Large intestine (tissue), 3 donors: ENCODE measurements around the gene EML1. TPM values are rescaled to one million over a fixed set of nuclear protein-coding genes. Genes with fewer than 3 reads are reported as not detected.

Experiments used
- DNase-seq, 2 donors: peaks; one replicate each; pipeline versions ENCODE4 v3.0.0 to v3.0.0-alpha.2; 2013
- H3K27ac ChIP-seq: one replicate; pipeline ENCODE4 v1.5.1; 2013; ENCODE audit warnings: low read length
- H3K27me3 ChIP-seq: 2 replicates; pipeline ENCODE4 v1.6.1; 2013; ENCODE audit warnings: low read length; ENCODE audit not compliant: control insufficient read depth, insufficient read depth
- H3K36me3 ChIP-seq: 2 replicates; pipeline ENCODE4 v1.6.1; 2013; ENCODE audit warnings: low read length; ENCODE audit not compliant: control insufficient read depth, insufficient read depth
- H3K4me1 ChIP-seq: one replicate; pipeline ENCODE4 v1.6.1; 2013; ENCODE audit warnings: low read length; ENCODE audit not compliant: control insufficient read depth, insufficient read depth
- H3K4me3 ChIP-seq: one replicate; pipeline ENCODE4 v1.5.1; 2013; ENCODE audit warnings: low read length
- H3K9me3 ChIP-seq: one replicate; pipeline ENCODE4 v1.6.1; 2013; ENCODE audit warnings: mild to moderate bottlenecking, low read depth, low read length, moderate library complexity; ENCODE audit not compliant: control insufficient read depth
- WGBS: methylation state at CpG from one replicate; pipeline ENCODE4 v1.1.5; 2013; ENCODE audit warnings: low lambda C conversion rate; ENCODE audit not compliant: insufficient coverage; 5-methylcytosine and 5-hydroxymethylcytosine counted together
- polyA plus RNA-seq: library from polyadenylated mRNA; unstranded; fragments of 120-200 nt; gene quantifications from one replicate; pipeline ENCODE4 v1.2.1, GENCODE V29; 2013

The EML1 gene
- polyA plus RNA-seq, 1 donor = 22.0 TPM

DNA sequence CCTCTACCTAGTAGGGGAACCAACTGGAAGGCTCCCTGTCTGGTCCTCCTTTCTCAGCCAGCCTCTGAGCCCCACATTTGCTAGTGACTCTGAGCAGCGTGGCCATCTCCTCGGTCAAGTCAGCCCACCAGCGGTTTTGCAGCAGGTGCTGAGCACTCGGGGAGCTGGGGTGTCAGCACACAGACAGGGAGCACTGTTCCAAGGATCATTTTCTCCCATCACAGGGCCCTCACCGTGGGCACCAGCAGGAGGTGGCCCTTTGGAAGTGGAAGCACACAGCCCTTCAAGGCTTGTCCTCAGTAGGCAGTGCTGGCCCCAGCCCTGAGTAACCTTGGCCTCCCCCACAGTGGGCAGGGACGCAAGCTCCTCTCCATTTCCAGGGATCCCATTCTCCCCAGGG is 24.1 kb upstream of the EML1 start:
- peaks cover 8% of the 10 kb centered on the region for H3K4me1 ChIP-seq
- H3K27me3 ChIP-seq = no peaks in the 10 kb centered on the region
- H3K4me3 ChIP-seq = no peak overlapping the region
- no peak for DNase-seq
- H3K36me3 ChIP-seq = no peaks in the 10 kb centered on the region
- H3K9me3 ChIP-seq = no peaks in the 10 kb centered on the region
- no peak overlapping the region for H3K27ac ChIP-seq
- WGBS = no CpG with 5 or more reads among the region's 6 CpGs

DNA sequence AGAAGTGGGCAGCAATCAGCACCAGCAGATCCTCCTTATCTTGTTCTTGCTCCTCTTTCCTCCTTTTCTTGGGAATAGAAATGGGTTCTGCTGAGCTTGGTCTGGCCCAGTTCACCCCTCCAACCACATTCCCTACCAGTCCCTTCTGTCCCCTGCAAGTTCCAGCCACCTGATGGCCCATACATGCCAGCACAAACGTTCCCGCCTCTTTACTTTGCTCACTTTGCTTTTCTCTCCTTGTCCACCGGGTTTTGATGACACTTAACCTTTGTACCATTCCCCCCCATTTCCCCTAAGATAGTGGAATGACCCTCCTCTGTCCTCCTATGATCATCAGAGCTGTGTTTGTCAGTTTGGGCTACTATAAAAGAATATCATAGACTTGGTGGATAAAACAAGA is 23.4 kb upstream of the EML1 start:
- Histone ChIP-seq H3K27me3 (no peaks in the 10 kb centered on the region), H3K4me3 (no peak overlapping the region), H3K4me1 (peaks cover 11% of the 10 kb centered on the region), H3K36me3 (no peaks in the 10 kb centered on the region), H3K9me3 (no peaks in the 10 kb centered on the region), H3K27ac (no peak overlapping the region)
- 92% methylated on average over 2 of the region's 3 CpGs for WGBS
- DNase-seq = no peak

DNA sequence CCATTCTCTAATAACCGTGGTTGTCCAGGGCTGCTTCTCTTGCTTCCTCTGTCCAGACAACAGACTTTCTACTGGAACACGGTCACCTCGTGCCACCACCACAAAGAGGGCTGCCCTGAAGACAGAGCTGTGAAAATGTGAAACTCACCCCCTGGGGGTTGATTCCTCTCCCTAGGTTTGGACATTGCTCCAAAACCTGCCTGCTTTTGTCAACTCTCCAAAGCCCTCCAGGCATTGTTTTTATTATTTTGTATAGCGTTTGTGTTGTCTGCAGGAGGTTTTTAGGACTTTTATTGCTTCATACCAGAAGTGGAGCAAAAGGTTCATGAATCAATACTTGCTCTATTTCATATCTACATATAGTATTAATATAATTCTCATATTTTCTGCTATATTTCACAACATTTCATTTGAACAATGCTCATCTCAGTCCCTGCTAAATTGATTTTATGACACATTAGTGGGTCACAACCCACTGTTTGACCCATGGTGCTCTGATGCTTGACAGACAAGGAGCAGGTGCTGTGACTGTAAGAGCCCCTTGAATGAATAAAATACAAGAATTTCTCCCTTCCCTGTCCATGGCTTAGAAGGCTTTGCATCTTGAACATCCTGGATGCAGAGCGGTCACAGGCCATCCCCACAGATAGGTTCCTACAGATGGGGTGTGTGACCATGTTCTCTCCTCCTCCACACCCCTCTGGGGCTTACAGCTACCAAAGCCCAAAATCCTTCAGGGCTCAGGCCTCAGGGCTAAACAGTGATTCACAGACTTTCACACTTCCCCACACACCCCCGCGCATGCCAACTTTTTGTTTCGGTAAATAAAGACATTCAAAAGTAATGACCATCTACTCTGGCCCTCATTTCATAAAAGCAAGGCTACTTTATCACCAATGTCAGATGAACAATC is 20.6 kb upstream of the EML1 start:
- no peak overlapping the region for H3K4me3 ChIP-seq
- H3K9me3 ChIP-seq = no peaks in the 10 kb centered on the region
- no peaks in the 10 kb centered on the region for H3K27me3 ChIP-seq
- 100% methylated on average over 1 of the region's 8 CpGs for WGBS
- H3K27ac ChIP-seq = no peak overlapping the region
- no peaks in the 10 kb centered on the region for H3K36me3 ChIP-seq
- DNase-seq = no peak
- H3K4me1 ChIP-seq = peaks cover 3% of the 10 kb centered on the region

DNA sequence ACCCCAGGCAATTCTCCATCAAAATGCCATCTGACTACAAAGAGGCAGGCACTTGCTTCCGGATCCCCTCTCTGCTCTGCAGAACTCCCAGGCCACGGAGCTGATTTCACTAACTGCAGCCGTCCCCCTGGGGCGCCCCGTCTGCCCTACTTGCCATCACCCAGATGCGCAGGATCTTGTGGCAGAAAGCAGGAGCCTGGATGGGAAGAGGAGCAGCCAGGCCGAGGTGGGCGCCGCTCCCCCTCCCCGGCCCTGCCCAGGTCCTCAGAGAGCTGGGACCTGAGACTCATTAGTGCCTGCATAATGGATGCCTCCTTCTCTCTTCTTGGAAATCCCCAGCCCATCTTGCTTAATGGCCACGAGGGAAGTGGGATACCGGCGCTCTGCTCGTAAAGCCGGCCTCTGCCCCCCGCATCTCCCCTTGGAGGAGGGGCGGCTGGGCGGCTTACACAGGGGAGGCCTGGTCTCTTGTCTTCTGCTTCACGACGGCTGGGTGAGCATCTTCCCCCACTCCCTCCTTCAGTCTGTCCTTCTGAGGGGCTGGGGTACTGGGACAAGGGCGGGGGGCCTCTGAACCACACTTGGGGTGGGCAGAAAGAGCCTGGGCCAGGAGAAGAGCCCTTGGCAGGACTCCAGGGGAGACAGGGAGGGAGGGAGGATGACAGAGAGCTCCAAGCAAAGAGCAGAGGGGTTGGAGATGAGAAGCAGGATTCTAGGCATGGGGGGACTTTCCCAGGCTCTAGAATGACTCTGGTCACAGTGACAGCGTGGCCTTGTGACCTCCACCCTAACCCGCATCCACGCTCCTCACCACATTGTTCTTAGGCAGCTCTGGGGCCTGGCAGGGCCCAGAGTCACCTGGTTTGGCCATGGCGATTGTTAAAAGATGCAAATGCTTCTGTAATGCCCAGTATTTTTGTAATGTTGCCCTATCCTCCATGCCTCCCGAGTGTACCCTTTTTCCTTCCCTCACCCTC is 19.4 kb upstream of the EML1 start:
- no peaks in the 10 kb centered on the region for H3K27me3 ChIP-seq
- peak overlapping the region; percentile 29 for H3K27ac ChIP-seq

DNA sequence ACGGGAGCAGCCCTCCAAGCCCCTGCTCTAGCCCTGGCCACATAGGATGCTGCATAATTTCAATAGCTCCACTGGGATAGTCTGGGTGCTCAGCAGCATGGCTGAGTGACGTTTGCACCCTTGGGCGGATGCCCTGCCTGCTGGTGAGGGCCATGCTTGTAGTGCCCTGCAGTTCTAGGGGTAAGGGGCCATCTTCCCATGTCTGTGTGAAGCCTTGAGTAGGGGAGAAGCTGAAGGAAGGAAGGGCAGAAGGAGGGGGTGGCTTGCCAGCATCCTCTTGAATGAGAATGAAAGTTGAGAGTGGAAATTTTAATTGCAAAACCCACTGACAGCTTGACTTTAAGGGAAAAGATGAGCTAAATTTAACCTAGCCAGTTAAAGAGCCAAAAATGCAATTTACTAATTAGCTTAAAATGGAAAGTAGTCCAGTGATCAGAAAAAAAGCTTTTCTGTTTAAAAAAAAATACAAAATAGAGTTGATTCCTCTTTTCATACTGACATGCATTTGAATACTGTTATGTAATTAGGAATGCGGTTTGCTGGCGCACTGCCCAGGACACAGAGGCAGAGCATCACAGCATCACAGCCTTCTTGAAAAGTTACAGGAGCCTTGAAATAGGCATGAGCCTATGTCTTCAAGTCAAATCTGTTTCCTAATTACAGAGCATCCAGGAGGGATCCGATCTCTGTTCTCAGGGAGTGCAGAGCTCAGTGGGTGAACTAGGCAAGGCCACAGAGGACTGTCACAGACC is 18.5 kb upstream of the EML1 start:
- H3K27ac ChIP-seq = peak overlapping the region; percentile 29
- H3K9me3 ChIP-seq = no peaks in the 10 kb centered on the region
- peak in 1 of 2 donors; percentile 28 for DNase-seq
- peaks cover 3% of the 10 kb centered on the region for H3K4me1 ChIP-seq
- H3K4me3 ChIP-seq = no peak overlapping the region
- no peaks in the 10 kb centered on the region for H3K36me3 ChIP-seq
- WGBS = 83% methylated on average over 2 of the region's 6 CpGs
- no peaks in the 10 kb centered on the region for H3K27me3 ChIP-seq

More for the DNA sequence above, 19.4 kb upstream of the EML1 start:
- no CpG with 5 or more reads among the region's 26 CpGs for WGBS
- H3K36me3 ChIP-seq = no peaks in the 10 kb centered on the region
- H3K4me3 ChIP-seq = no peak overlapping the region
- peaks cover 3% of the 10 kb centered on the region for H3K4me1 ChIP-seq
- no peak for DNase-seq
- no peaks in the 10 kb centered on the region for H3K9me3 ChIP-seq

DNA sequence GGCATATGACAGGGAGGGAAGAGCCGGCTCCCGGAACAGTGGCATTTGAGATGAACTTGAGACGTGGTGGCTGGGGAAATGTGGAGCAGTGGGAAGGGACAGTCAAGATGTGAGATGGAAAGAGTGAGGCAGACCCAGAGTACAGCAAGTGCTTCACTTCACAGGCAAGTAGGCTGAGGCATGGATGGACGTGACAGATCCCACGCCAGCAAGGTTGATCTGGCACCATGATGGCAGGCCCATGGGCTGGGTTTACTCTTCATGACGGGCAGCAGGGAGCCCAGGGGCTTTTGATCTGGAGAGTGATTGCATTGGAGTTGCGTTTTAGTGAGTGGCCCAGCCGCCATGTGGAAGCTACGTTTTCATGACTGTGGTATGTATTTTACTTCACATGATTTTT is 17.9 kb upstream of the EML1 start:
- WGBS = no CpG with 5 or more reads among the region's 9 CpGs
- no peaks in the 10 kb centered on the region for H3K9me3 ChIP-seq
- H3K4me3 ChIP-seq = no peak overlapping the region
- H3K4me1 ChIP-seq = peaks cover 3% of the 10 kb centered on the region
- no peak for DNase-seq
- H3K27ac ChIP-seq = peak overlapping the region; percentile 27
- H3K27me3 ChIP-seq = no peaks in the 10 kb centered on the region
- H3K36me3 ChIP-seq = no peaks in the 10 kb centered on the region

DNA sequence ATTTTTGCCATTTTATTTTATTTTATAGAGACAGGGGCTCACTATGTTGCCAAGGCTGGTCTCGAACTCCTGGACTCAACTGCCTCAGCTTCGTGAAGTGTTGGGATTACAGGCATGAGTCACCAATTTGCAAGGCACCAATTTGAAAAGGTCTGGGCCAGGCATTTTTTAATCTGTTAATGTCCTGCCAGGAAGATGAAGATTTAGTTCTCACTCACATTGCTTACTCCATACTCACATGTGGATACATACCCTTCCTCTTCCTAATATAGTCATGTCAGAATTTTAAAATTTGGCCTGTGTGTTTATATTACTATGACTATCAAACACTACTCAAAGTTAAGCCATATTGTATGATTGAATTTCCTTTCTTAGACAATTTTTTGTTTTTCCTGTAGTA is 15.3 kb upstream of the EML1 start:
- no peak for DNase-seq
- no peaks in the 10 kb centered on the region for H3K27me3 ChIP-seq
- no peak overlapping the region for H3K4me3 ChIP-seq
- H3K4me1 ChIP-seq = peaks cover 3% of the 10 kb centered on the region
- H3K27ac ChIP-seq = no peak overlapping the region
- H3K9me3 ChIP-seq = no peaks in the 10 kb centered on the region
- WGBS = no CpG with 5 or more reads among the region's 2 CpGs
- H3K36me3 ChIP-seq = no peaks in the 10 kb centered on the region

DNA sequence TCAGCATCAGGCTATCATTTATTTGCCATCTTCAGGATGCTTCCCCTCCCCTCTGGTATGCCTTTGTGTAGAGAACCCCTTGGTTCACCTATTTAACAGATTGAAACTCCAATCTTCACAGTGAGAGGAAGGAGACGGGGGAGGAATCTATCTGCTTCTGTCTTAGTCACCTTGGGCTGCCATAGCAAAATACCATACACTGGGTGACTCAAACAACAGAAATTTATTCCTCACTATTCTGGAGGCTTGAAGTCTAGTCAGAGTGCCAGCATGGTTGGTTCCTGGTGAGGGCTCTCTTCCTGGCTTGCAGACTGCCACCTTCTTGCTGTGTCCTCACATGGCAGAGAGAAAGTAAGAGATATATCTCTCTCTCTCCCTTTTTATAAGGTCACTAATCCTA is 13.5 kb upstream of the EML1 start:
- peaks cover 9% of the 10 kb centered on the region for H3K4me1 ChIP-seq
- no CpG with 5 or more reads among the region's 1 CpG for WGBS
- no peaks in the 10 kb centered on the region for H3K36me3 ChIP-seq
- H3K27ac ChIP-seq = no peak overlapping the region
- no peak for DNase-seq
- H3K4me3 ChIP-seq = no peak overlapping the region
- H3K27me3 ChIP-seq = no peaks in the 10 kb centered on the region
- H3K9me3 ChIP-seq = no peaks in the 10 kb centered on the region

DNA sequence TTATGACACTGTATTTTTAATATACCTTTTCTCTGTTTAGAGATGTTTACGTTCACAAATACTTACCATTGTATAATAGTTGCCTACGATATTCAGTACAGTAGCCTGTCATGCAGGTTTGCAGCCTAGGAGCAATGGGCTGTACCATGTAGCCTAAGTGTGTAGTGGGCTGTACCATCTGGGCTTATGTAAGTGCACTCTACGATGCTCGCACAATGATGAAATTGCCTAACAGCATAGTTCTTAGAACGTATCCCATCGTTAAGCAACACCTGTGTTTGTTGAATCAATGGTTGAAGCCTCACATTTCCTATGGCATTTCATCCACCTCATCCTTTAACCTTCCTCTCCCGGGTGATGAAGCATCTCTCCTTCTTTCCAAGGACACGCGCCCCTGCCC is 12.5 kb upstream of the EML1 start:
- Histone ChIP-seq H3K4me3 (no peak overlapping the region), H3K36me3 (no peaks in the 10 kb centered on the region), H3K4me1 (peaks cover 16% of the 10 kb centered on the region), H3K27me3 (no peaks in the 10 kb centered on the region), H3K27ac (no peak overlapping the region), H3K9me3 (no peaks in the 10 kb centered on the region)
- no peak for DNase-seq
- WGBS = 83% methylated on average over 2 of the region's 9 CpGs

DNA sequence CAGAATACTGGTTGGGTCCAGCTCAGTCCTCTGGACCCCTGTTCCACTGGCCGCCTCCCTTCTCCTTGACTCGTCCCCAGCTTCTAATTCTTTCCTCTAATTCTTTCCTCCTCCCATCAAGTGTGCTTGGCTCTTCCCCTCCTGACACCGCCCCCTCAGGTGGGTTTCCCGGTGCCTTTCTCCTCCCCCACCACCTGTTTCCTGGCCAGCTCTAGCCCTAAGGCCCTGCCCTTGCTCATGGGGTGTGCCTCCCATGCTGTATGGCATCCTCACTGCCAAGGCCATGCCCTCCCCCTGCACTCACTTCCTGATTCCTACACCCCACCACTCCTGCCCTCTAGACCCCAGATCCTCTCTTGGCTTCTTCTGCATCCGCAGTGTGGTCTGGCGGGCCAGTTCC is 12.1 kb upstream of the EML1 start:
- H3K36me3 ChIP-seq = no peaks in the 10 kb centered on the region
- H3K4me3 ChIP-seq = no peak overlapping the region
- WGBS = 100% methylated on average over 1 of the region's 6 CpGs
- no peaks in the 10 kb centered on the region for H3K27me3 ChIP-seq
- H3K9me3 ChIP-seq = no peaks in the 10 kb centered on the region
- no peak overlapping the region for H3K27ac ChIP-seq
- DNase-seq = no peak
- peaks cover 17% of the 10 kb centered on the region for H3K4me1 ChIP-seq
